K562 (cell line): Measurements from ENCODE around the gene ZNF622. TPM values are rescaled to one million over a fixed set of nuclear protein-coding genes. Genes with fewer than 3 reads are reported as not detected.

Source experiments
- CTCF ChIP-seq, 3 experiments: IDR thresholded peaks in 2 of 3; conservative IDR thresholded peaks in 1 of 3; 2 replicates each; pipeline ENCODE4 v1.5.1; 2011 to 2012; ENCODE audit warnings: low read length in 3 of 3, mild to moderate bottlenecking in 3 of 3, control low read depth in 2 of 3, improper control_type of control experiment in 1 of 3, inconsistent platforms in 1 of 3, low read depth in 1 of 3, mixed read lengths in 1 of 3, moderate library complexity in 1 of 3; ENCODE audit not compliant: insufficient read depth in 2 of 3
- GABPB1 ChIP-seq: sonication (generic); formaldehyde crosslinking; IDR thresholded peaks from 2 replicates; pipeline ENCODE4 v1.8.0; 2022; ENCODE audit warnings: mild to moderate bottlenecking, missing genetic modification reagents
- GTF2B ChIP-seq: IDR thresholded peaks from 2 replicates; pipeline ENCODE4 v1.6.1; 2011; ENCODE audit not compliant: insufficient read length; ENCODE audit errors: extremely low read depth
- KAT2B ChIP-seq: IDR thresholded peaks from one replicate; pipeline ENCODE4 v1.6.1; 2012; ENCODE audit warnings: low read depth, mild to moderate bottlenecking, control low read depth, inconsistent platforms, low read length, moderate library complexity
- PCBP1 ChIP-seq: fragments of 200-400 bp; formaldehyde crosslinking; IDR thresholded peaks from 2 replicates; pipeline ENCODE4 v1.6.1; 2018; ENCODE audit warnings: mild to moderate bottlenecking, low read depth, low read length; ENCODE audit not compliant: poor library complexity, severe bottlenecking
- RB1 ChIP-seq: fragments of 450-650 bp; IDR thresholded peaks from 2 replicates; pipeline ENCODE4 v1.6.1; 2017; ENCODE audit warnings: low read depth, mild to moderate bottlenecking
- RBM15 ChIP-seq: fragments of 200-400 bp; formaldehyde crosslinking; IDR thresholded peaks from 2 replicates; pipeline ENCODE4 v1.6.1; 2018; ENCODE audit warnings: mild to moderate bottlenecking, low read length, moderate library complexity; ENCODE audit not compliant: insufficient read depth
- RBM39 ChIP-seq: fragments of 200-400 bp; formaldehyde crosslinking; optimal IDR thresholded peaks from 2 replicates; pipeline ENCODE3; 2018; ENCODE audit warnings: low read depth, low read length
- SMC3 ChIP-seq: conservative IDR thresholded peaks from 2 replicates; pipeline ENCODE4 v1.6.1; 2011; ENCODE audit warnings: low read depth, low read length, improper control_type of control experiment; ENCODE audit not compliant: insufficient read depth
- SP2 ChIP-seq: IDR thresholded peaks from 2 replicates; pipeline ENCODE4 v1.6.1; 2011; ENCODE audit warnings: mild to moderate bottlenecking, low read depth, low read length, moderate library complexity; ENCODE audit not compliant: poor library complexity, severe bottlenecking; ENCODE audit errors: extremely low read depth
- ZNF134 ChIP-seq: fragments of 250-450 bp; sonication (Bioruptor Pico); conservative IDR thresholded peaks from 2 replicates; pipeline ENCODE4 v1.4.0; 2020
- ZNF274 ChIP-seq: IDR thresholded peaks from 2 replicates; pipeline ENCODE4 v1.6.1; 2011; ENCODE audit warnings: low read depth, mild to moderate bottlenecking, low read length, moderate library complexity, borderline replicate concordance
- ZNF436 ChIP-seq: fragments of 250-450, 450-650 bp; sonication (Bioruptor Pico); formaldehyde crosslinking; IDR thresholded peaks from 2 replicates; pipeline ENCODE4 v1.7.0; 2020; ENCODE audit warnings: mild to moderate bottlenecking
- ZNF518B ChIP-seq: fragments of 250-450 bp; sonication (Bioruptor Pico); IDR thresholded peaks from 2 replicates; pipeline ENCODE4 v1.5.0; 2021; ENCODE audit warnings: mild to moderate bottlenecking, moderate library complexity
- ZNF644 ChIP-seq: fragments of 200-800 bp; sonication (Bioruptor generic); IDR thresholded peaks from 2 replicates; pipeline ENCODE4 v1.6.1; 2016; ENCODE audit warnings: low read depth, missing genetic modification characterization, missing compliant biosample characterization
- ZNF740 ChIP-seq, 3 experiments: fragments of 200-800 bp in 1 of 3; sonication (Bioruptor generic) in 1 of 3; sonication (generic) in 1 of 3; formaldehyde crosslinking in 1 of 3; IDR thresholded peaks; 2 replicates each; pipeline versions ENCODE4 v1.6.1 to v1.8.0; 2016 to 2022; ENCODE audit warnings: mild to moderate bottlenecking in 2 of 3, missing compliant biosample characterization in 2 of 3, missing genetic modification characterization in 2 of 3, missing genetic modification reagents in 1 of 3
- polyA plus RNA-seq, 8 experiments: library from polyadenylated mRNA; depleted of rRNA in 4 of 8; stranded (reverse) in 5 of 8; unstranded in 3 of 8; fragments of >200 nt; fragmentation: Nextera tagmentation in 2 of 8; fragmentation: Illumina TruSeq in 1 of 8; extraction: Ambion mirVana in 2 of 8; extraction: Trizol in 1 of 8; gene quantifications; 2 replicates each; pipeline versions ENCODE4 v1.2.1 to v1.2.3, GENCODE V29; 2011 to 2014; ENCODE audit warnings: inconsistent platforms in 1 of 8, missing spikeins in 1 of 8
- total RNA-seq, 7 experiments: library from RNA; depleted of rRNA in 6 of 7; stranded (reverse); fragments of >200 nt in 6 of 7; fragmentation: Illumina TruSeq in 2 of 7; extraction: Trizol in 2 of 7; gene quantifications; 2 replicates each; pipeline versions ENCODE4 v1.2.1 to v1.2.3, GENCODE V29; 2011 to 2021; ENCODE audit warnings: low replicate concordance in 1 of 7
- TF ChIP-seq, protein P1 (sequence below): fragments of 450-650 bp; formaldehyde crosslinking; IDR thresholded peaks from 2 replicates; pipeline ENCODE4 v1.4.0; 2020; ENCODE audit warnings: mild to moderate bottlenecking, moderate library complexity

Gene ZNF622
- total and polyA plus RNA-seq, 9 of the 15 experiments (the other 6 are each of a cell fraction or from before 2014, with no cell fraction given), result 9.6 to 51.5 (median 32.3) TPM

DNA sequence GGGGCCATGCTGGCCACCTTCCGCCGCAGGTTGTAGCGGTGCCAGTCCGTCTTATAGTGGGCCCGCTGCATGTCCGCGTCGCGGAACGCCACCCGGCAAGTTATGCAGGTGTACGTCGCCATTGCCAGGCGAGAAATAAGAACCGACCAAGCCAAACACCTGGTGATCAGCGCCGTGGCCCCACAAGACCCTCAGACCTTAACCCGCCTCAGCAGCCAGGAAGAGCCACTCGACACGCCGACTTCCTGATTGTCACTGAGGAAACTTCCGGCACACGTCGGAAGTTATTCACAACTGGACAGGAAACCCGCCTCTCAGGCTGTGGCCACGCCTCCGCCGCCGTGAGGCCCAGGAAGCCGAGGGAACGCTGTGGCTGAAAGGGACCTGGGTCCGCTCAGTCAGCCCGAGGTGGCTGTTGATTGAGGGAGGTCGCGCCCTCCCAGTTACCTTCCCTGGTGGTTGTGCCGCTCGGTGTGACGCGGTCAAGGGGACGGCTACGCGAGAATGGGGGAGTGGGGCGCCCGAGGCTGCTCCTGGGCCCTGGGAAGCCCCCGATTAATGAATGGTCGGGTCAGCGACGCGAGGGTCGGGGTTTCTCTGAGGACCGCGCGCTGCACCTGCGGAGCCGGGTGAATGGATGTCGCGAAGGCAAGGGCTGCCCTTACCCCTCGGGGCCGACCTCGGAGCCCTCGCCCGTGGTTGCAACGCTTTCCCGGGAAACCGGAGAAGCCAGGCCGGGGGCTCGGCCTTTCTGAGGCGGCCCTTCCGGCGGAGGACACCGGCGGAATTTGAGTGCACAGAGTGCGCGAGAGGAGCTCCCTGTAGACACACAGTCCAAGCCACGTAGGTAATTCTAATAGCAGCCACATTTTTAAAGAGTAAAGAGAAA, at the start of gene ZNF622 (continued):
- TF ChIP-seq, protein P1, sequence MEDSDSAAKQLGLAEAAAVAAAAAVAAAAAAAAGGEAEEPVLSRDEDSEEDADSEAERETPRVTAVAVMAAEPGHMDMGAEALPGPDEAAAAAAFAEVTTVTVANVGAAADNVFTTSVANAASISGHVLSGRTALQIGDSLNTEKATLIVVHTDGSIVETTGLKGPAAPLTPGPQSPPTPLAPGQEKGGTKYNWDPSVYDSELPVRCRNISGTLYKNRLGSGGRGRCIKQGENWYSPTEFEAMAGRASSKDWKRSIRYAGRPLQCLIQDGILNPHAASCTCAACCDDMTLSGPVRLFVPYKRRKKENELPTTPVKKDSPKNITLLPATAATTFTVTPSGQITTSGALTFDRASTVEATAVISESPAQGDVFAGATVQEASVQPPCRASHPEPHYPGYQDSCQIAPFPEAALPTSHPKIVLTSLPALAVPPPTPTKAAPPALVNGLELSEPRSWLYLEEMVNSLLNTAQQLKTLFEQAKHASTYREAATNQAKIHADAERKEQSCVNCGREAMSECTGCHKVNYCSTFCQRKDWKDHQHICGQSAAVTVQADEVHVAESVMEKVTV (CRISPR knock-in tag), result no peak
- TF ChIP-seq ZNF274 (no peak), KAT2B (no peak), SP2 (peak; percentile 8), GABPB1 (CRISPR knock-in tag) (peak; percentile 96), ZNF134 (CRISPR knock-in tag) (no peak), GTF2B (peak; percentile 28), PCBP1 (peak; percentile 63), SMC3 (no peak), ZNF436 (no peak), RBM39 (peak; percentile 1), ZNF644 (tag) (no peak), ZNF518B (CRISPR knock-in tag) (no peak), ZNF740 (CRISPR knock-in tag; IDR thresholded peaks at IDR 0.05) (no peak), ZNF740 (tag; IDR thresholded peaks at IDR 0.05) (no peak), CTCF (IDR thresholded peaks at IDR 0.05 in 2 of 3, conservative IDR thresholded peaks at IDR 0.05 in 1 of 3; ENCODE audit: insufficient read depth in 2 of 3, low read depth in 1 of 3, low read length in 3 of 3) (no peak), RB1 (peak; percentile 20; the same call in 1 of the 2 replicates), RBM15 (no peak)
